Measurements from ENCODE around the gene TBC1D4.

The TBC1D4 gene

GRCh38 chr13:75331792-75332349 lies 150.1 kb downstream of the TBC1D4 start:
- no peak overlapping the region for H3K4me3 ChIP-seq (ENCODE audit: low read length)
- no peak for DNase-seq (ENCODE audit: low read depth)
- TF ChIP-seq CTCF (conservative IDR thresholded peaks at IDR 0.05; ENCODE audit: low read length), result no peak

DNA sequence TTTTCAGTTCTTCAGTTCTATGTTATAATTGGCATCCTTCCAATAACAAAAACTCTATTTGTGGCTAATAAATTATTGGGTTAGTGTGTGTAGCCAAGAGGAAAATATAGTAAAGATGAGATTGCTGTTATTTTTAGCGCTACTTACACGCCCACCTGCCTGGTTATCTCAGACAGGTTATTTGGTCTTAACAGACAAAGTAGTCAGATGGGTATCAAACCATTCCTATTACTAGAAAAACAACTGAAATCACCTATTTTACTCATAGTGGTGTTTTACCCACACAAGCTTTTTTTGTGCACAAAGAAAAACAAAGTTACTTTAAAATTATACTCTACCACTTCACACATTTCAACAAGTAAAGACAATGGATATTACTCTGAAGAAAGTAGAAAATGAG lies 151.2 kb downstream of the TBC1D4 start:
- TF ChIP-seq CTCF (conservative IDR thresholded peaks at IDR 0.05; ENCODE audit: low read length), result no peak
- DNase-seq (ENCODE audit: low read depth), result no peak
- no peak overlapping the region for H3K4me3 ChIP-seq (ENCODE audit: low read length)

- no peak for DNase-seq (ENCODE audit: low read depth)
- H3K4me3 ChIP-seq (ENCODE audit: low read length), result no peak overlapping the region
- TF ChIP-seq CTCF (conservative IDR thresholded peaks at IDR 0.05; ENCODE audit: low read length), result no peak
Observed at GRCh38 chr13:75329723-75330122, 152.2 kb downstream of the TBC1D4 start.

DNA sequence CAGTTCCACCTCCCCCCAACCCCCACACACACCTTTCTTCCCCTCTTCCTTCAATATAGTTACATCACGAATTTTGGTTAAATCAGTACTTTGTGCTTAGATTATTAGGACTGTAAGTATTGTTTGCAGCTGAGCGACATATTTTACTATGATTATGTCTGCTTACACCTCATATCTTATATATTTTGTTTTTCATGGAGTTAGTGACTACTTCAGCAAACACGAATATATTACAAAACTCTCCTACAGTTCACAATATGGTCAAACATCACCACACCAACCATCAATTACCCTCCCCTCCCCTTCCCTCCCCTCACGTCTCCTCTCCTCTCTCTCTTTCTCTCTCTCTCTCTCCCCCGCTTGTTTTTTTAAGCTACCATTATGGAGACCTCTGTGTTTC lies 152.9 kb downstream of the TBC1D4 start:
- no peak overlapping the region for H3K4me3 ChIP-seq (ENCODE audit: low read length)
- no peak for TF ChIP-seq CTCF (conservative IDR thresholded peaks at IDR 0.05; ENCODE audit: low read length)
- no peak for DNase-seq (ENCODE audit: low read depth)

DNA sequence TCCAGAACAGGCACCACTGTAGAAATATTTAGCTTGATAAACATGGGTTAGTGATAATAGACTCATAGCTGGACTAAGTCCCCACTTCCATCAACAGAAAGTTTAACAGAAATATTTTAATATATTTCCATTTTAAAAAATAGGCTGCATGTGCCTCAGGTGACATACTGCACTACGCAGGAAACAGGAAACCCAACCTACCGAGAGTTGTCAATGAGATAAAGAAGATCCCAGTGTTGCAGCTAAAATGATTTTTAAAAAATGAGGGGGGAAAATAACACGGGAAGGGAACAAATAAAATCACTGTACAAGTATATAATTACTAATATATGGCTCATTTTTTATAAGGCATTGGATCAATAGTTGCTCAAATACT lies 154.8 kb downstream of the TBC1D4 start:
- DNase-seq (ENCODE audit: low read depth), result no peak
- TF ChIP-seq CTCF (conservative IDR thresholded peaks at IDR 0.05; ENCODE audit: low read length), result no peak
- no peak overlapping the region for H3K4me3 ChIP-seq (ENCODE audit: low read length)

GRCh38 chr13:75326173-75327134 lies 155.5 kb downstream of the TBC1D4 start:
- H3K4me3 ChIP-seq (ENCODE audit: low read length), result no peak overlapping the region
- no peak for TF ChIP-seq CTCF (conservative IDR thresholded peaks at IDR 0.05; ENCODE audit: low read length)
- peak; percentile 19 for DNase-seq (ENCODE audit: low read depth)

DNA sequence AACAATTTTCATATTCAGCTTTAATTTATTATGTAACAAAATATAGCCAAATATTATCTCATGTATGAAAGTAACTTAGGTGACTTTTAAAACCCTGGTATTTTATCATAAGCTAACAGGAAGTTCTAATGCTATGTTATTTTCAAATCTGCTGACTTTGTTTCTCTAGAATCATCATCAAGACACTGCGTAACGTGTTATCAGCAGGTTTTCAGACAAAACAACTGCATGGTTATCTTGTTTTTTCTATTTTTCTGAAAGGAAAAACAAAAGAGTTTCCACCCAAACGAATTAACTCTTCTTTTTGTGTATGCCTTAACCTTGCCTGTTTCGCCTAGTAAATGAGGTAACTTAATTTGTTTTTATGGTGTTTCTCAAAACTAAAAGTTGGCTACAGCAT lies 156.3 kb downstream of the TBC1D4 start:
- no peak overlapping the region for H3K4me3 ChIP-seq (ENCODE audit: low read length)
- TF ChIP-seq CTCF (conservative IDR thresholded peaks at IDR 0.05; ENCODE audit: low read length), result no peak
- no peak for DNase-seq (ENCODE audit: low read depth)

All from AG10803 (cell line).